Measurements from ENCODE around the gene ATF7.

GRCh38 chr12:53463802-53464560, 162.2 kb downstream of the ATF7 start:
- TF ChIP-seq CTCF (conservative IDR thresholded peaks at IDR 0.05 in 1 of 2, IDR thresholded peaks at IDR 0.05 in 1 of 2; ENCODE audit: extremely low read depth in 1 of 2, insufficient read depth in 1 of 2, low read depth in 1 of 2, low read length in 2 of 2) (no peak), EZH2 (IDR thresholded peaks at IDR 0.05; ENCODE audit: borderline replicate concordance, low read length) (no peak)
